ENCODE results near the gene TSPAN7. TPM values are rescaled to one million over a fixed set of nuclear protein-coding genes. Genes with fewer than 3 reads are reported as not detected.

Gene TSPAN7
- under 1 TPM in 1 of 6 donors, not detected in 5; 0.58 TPM for polyA plus RNA-seq (ENCODE audit: low read depth in 6 of 6)

- ATAC-seq (ENCODE audit: low read depth in 2 of 2) (peak; percentile 84 to 87), DNase-seq (peak; percentile 67)
- peaks cover 0 to 8% (median 7%) of the 10 kb centered on the region in 3 donors for H3K4me1 Mint-ChIP-seq
- H3K9me3 Mint-ChIP-seq: no peaks in the 10 kb centered on the region
- H3K27me3 Mint-ChIP-seq: peaks cover 0 to 10% (median 3%) of the 10 kb centered on the region in 3 donors
- no peaks in the 10 kb centered on the region for H3K36me3 Mint-ChIP-seq
- peak within 1 kb of the TSS; percentile 80 to 93 (median 88) for H3K4me3 Mint-ChIP-seq
- peak within 1 kb of the TSS in 2 of 6 donors; percentile 51 to 63 for H3K27ac Mint-ChIP-seq
Observed at GRCh38 chrX:38561126-38561868, at the start of gene TSPAN7. Gene TSPAN7 (plus strand): TSS chrX:38561542. CDS start chrX:38561547, 5 bp downstream.

GRCh38 chrX:38513112-38513742, 48.1 kb upstream of the TSPAN7 start:
- Mint-ChIP-seq H3K36me3 (no peaks in the 10 kb centered on the region), H3K9me3 (peaks cover 0 to 5% (median 2%) of the 10 kb centered on the region in 7 donors), H3K4me1 (no peaks in the 10 kb centered on the region), H3K27ac (no peak overlapping the region), H3K4me3 (no peak overlapping the region), H3K27me3 (no peaks in the 10 kb centered on the region)
- no peak for ATAC-seq (ENCODE audit: low read depth in 2 of 2)
- DNase-seq: no peak

GRCh38 chrX:38514016-38514854, 47.1 kb upstream of the TSPAN7 start:
- Mint-ChIP-seq H3K9me3 (peaks cover 0 to 5% (median 2%) of the 10 kb centered on the region in 7 donors), H3K4me1 (no peaks in the 10 kb centered on the region), H3K27ac (peak overlapping the region in 1 of 6 donors; percentile 54), H3K36me3 (no peaks in the 10 kb centered on the region), H3K4me3 (no peak overlapping the region), H3K27me3 (no peaks in the 10 kb centered on the region)
- no peak for DNase-seq
- no peak for ATAC-seq (ENCODE audit: low read depth in 2 of 2)

- peaks cover 0 to 3% (median 0%) of the 10 kb centered on the region in 7 donors for H3K9me3 Mint-ChIP-seq
- DNase-seq (no peak), ATAC-seq (ENCODE audit: low read depth in 2 of 2) (no peak)
- no peaks in the 10 kb centered on the region for H3K27me3 Mint-ChIP-seq
- H3K27ac Mint-ChIP-seq: no peak overlapping the region
- no peak overlapping the region for H3K4me3 Mint-ChIP-seq
- no peaks in the 10 kb centered on the region for H3K4me1 Mint-ChIP-seq
- no peaks in the 10 kb centered on the region for H3K36me3 Mint-ChIP-seq
Observed at GRCh38 chrX:38515291-38515690, 46.1 kb upstream of the TSPAN7 start.

GRCh38 chrX:38516196-38516774, 45.1 kb upstream of the TSPAN7 start:
- ATAC-seq (ENCODE audit: low read depth in 2 of 2) (no peak), DNase-seq (no peak)
- no peaks in the 10 kb centered on the region for H3K27me3 Mint-ChIP-seq
- no peaks in the 10 kb centered on the region for H3K36me3 Mint-ChIP-seq
- peaks cover 0 to 4% (median 0%) of the 10 kb centered on the region in 7 donors for H3K9me3 Mint-ChIP-seq
- H3K4me1 Mint-ChIP-seq: no peaks in the 10 kb centered on the region
- no peak overlapping the region for H3K27ac Mint-ChIP-seq
- H3K4me3 Mint-ChIP-seq: no peak overlapping the region

- H3K9me3 Mint-ChIP-seq: peaks cover 0 to 4% (median 1%) of the 10 kb centered on the region in 7 donors
- ATAC-seq (ENCODE audit: low read depth in 2 of 2): no peak
- no peak for DNase-seq
- H3K36me3 Mint-ChIP-seq: no peaks in the 10 kb centered on the region
- H3K4me3 Mint-ChIP-seq: no peak overlapping the region
- no peaks in the 10 kb centered on the region for H3K27me3 Mint-ChIP-seq
- H3K27ac Mint-ChIP-seq: no peak overlapping the region
- H3K4me1 Mint-ChIP-seq: no peaks in the 10 kb centered on the region
Observed at GRCh38 chrX:38519651-38520050, 41.7 kb upstream of the TSPAN7 start.

- DNase-seq (no peak), ATAC-seq (ENCODE audit: low read depth in 2 of 2) (no peak)
- Mint-ChIP-seq H3K36me3 (no peaks in the 10 kb centered on the region), H3K4me3 (no peak overlapping the region), H3K9me3 (peaks cover 0 to 14% (median 0%) of the 10 kb centered on the region in 7 donors), H3K27ac (no peak overlapping the region), H3K4me1 (no peaks in the 10 kb centered on the region), H3K27me3 (no peaks in the 10 kb centered on the region)
Observed at GRCh38 chrX:38538134-38538533, 23.2 kb upstream of the TSPAN7 start.

GRCh38 chrX:38539748-38540147, 21.6 kb upstream of the TSPAN7 start:
- ATAC-seq (ENCODE audit: low read depth in 2 of 2): no peak

GRCh38 chrX:38548508-38548907, 12.8 kb upstream of the TSPAN7 start:
- ATAC-seq (ENCODE audit: low read depth in 2 of 2) (no peak), DNase-seq (no peak)
- Mint-ChIP-seq H3K4me1 (no peaks in the 10 kb centered on the region), H3K4me3 (no peak overlapping the region), H3K27me3 (no peaks in the 10 kb centered on the region), H3K27ac (no peak overlapping the region), H3K36me3 (no peaks in the 10 kb centered on the region), H3K9me3 (peaks cover 0 to 14% (median 7%) of the 10 kb centered on the region in 7 donors)

More at GRCh38 chrX:38539748-38540147, 21.6 kb upstream of the TSPAN7 start:
- DNase-seq: no peak
- no peak overlapping the region for H3K4me3 Mint-ChIP-seq
- no peaks in the 10 kb centered on the region for H3K27me3 Mint-ChIP-seq
- H3K36me3 Mint-ChIP-seq: no peaks in the 10 kb centered on the region
- H3K9me3 Mint-ChIP-seq: peaks cover 0 to 14% (median 0%) of the 10 kb centered on the region in 7 donors
- H3K27ac Mint-ChIP-seq: no peak overlapping the region
- no peaks in the 10 kb centered on the region for H3K4me1 Mint-ChIP-seq

GRCh38 chrX:38552721-38553120, 8.6 kb upstream of the TSPAN7 start:
- H3K27ac Mint-ChIP-seq: no peak overlapping the region
- DNase-seq (no peak), ATAC-seq (ENCODE audit: low read depth in 2 of 2) (no peak)
- peaks cover 0 to 14% (median 7%) of the 10 kb centered on the region in 7 donors for H3K9me3 Mint-ChIP-seq
- no peaks in the 10 kb centered on the region for H3K4me1 Mint-ChIP-seq
- peaks cover 0 to 6% (median 0%) of the 10 kb centered on the region in 3 donors for H3K27me3 Mint-ChIP-seq
- no peaks in the 10 kb centered on the region for H3K36me3 Mint-ChIP-seq
- H3K4me3 Mint-ChIP-seq: no peak overlapping the region

- no peak overlapping the region for H3K4me3 Mint-ChIP-seq
- H3K27me3 Mint-ChIP-seq: peaks cover 0 to 10% (median 7%) of the 10 kb centered on the region in 3 donors
- H3K27ac Mint-ChIP-seq: no peak overlapping the region
- no peaks in the 10 kb centered on the region for H3K36me3 Mint-ChIP-seq
- H3K4me1 Mint-ChIP-seq: peaks cover 0 to 8% (median 7%) of the 10 kb centered on the region in 3 donors
- peaks cover 0 to 2% (median 0%) of the 10 kb centered on the region in 7 donors for H3K9me3 Mint-ChIP-seq
- no peak for DNase-seq
- ATAC-seq (ENCODE audit: low read depth in 2 of 2): no peak
Observed at GRCh38 chrX:38558686-38559085, 2.7 kb upstream of the TSPAN7 start.

- Mint-ChIP-seq H3K4me3 (peak overlapping the region; percentile 73 to 88 (median 80)), H3K27me3 (peaks cover 0 to 10% (median 3%) of the 10 kb centered on the region in 3 donors), H3K9me3 (no peaks in the 10 kb centered on the region), H3K4me1 (peaks cover 0 to 8% (median 7%) of the 10 kb centered on the region in 3 donors), H3K27ac (no peak overlapping the region), H3K36me3 (no peaks in the 10 kb centered on the region)
- no peak for ATAC-seq (ENCODE audit: low read depth in 2 of 2)
- no peak for DNase-seq
Observed at GRCh38 chrX:38560776-38561125, 591 bp upstream of the TSPAN7 start.

All from naive B cell (primary cell).